Common myeloid progenitor, CD34-positive (primary cell): ENCODE results near the gene NINJ1.

Experiments used
- CTCF ChIA-PET: fragments of 350-600 bp; sonication (Branson Sonifier 250); formaldehyde crosslinking; loops from one replicate; lab custom pipeline; 2021; ENCODE audit warnings: antibody characterized with exemption; lab: Charles Lee
- POLR2A ChIA-PET: fragments of 350-600 bp; sonication (Branson Sonifier 250); formaldehyde crosslinking; loops from one replicate; lab custom pipeline; 2021; ENCODE audit warnings: antibody characterized with exemption; lab: Charles Lee
- DNase-seq, 3 donors: peaks; one replicate each; pipeline versions ENCODE4 v3.0.0 to v3.0.0-alpha.2; 2013
- H3K27ac ChIP-seq, 2 experiments: 1 replicate in 1 of 2; 2 replicates in 1 of 2; pipeline ENCODE4 v1.7.0; 2013; ENCODE audit warnings: inconsistent platforms in 2 of 2, low read length in 2 of 2, mild to moderate bottlenecking in 2 of 2, low read depth in 1 of 2, moderate library complexity in 1 of 2; ENCODE audit not compliant: severe bottlenecking in 2 of 2, insufficient read depth in 1 of 2, poor library complexity in 1 of 2
- H3K27me3 ChIP-seq, 5 experiments: replicated peaks in 2 of 5; 1 replicate in 3 of 5; 2 replicates in 2 of 5; pipeline versions ENCODE4 v1.6.1 to v1.7.0; 2013; ENCODE audit warnings: low read length in 4 of 5, mild to moderate bottlenecking in 2 of 5, moderate library complexity in 2 of 5, inconsistent platforms in 1 of 5; ENCODE audit not compliant: insufficient read depth in 5 of 5, control insufficient read depth in 4 of 5
- H3K36me3 ChIP-seq, 4 experiments: 1 replicate in 2 of 4; 2 replicates in 2 of 4; pipeline versions ENCODE4 v1.6.1 to v1.7.0; 2013; ENCODE audit warnings: low read length in 3 of 4, control low read depth in 1 of 4, mild to moderate bottlenecking in 1 of 4; ENCODE audit not compliant: control insufficient read depth in 4 of 4, insufficient read depth in 4 of 4
- H3K4me1 ChIP-seq, 4 experiments: 1 replicate in 3 of 4; 2 replicates in 1 of 4; pipeline versions ENCODE4 v1.6.1 to v1.7.1; 2013; ENCODE audit warnings: low read length in 3 of 4, mild to moderate bottlenecking in 3 of 4, control low read depth in 1 of 4, inconsistent platforms in 1 of 4, moderate library complexity in 1 of 4; ENCODE audit not compliant: control insufficient read depth in 4 of 4, insufficient read depth in 4 of 4; ENCODE audit errors: control extremely low read depth in 1 of 4
- H3K4me3 ChIP-seq, 7 experiments: 1 replicate in 4 of 7; 2 replicates in 3 of 7; pipeline versions ENCODE4 v1.5.1 to v1.7.0; 2013; ENCODE audit warnings: mild to moderate bottlenecking in 7 of 7, low read length in 6 of 7, moderate library complexity in 6 of 7, inconsistent platforms in 2 of 7, low read depth in 2 of 7, control low read depth in 1 of 7; ENCODE audit not compliant: insufficient read depth in 4 of 7, control insufficient read depth in 1 of 7; ENCODE audit errors: extremely low read depth in 1 of 7
- H3K9me3 ChIP-seq, 5 experiments: 1 replicate in 4 of 5; 2 replicates in 1 of 5; pipeline versions ENCODE4 v1.6.1 to v1.7.1; 2013; ENCODE audit warnings: low read length in 4 of 5, mild to moderate bottlenecking in 2 of 5, inconsistent platforms in 1 of 5, low read depth in 1 of 5, moderate library complexity in 1 of 5; ENCODE audit not compliant: control insufficient read depth in 4 of 5, insufficient read depth in 2 of 5; ENCODE audit errors: control extremely low read depth in 1 of 5
- WGBS: methylation state at CpG from one replicate; pipeline ENCODE4 v1.1.5; 2013; ENCODE audit not compliant: insufficient coverage; 5-methylcytosine and 5-hydroxymethylcytosine counted together

NINJ1 gene

GRCh38 chr9:93089024-93089423, 45.0 kb downstream of the NINJ1 start:
- Histone ChIP-seq H3K4me3 (no peak overlapping the region), H3K9me3 (peaks cover 0 to 4% (median 0%) of the 10 kb centered on the region in 5 experiments), H3K27ac (no peak overlapping the region), H3K4me1 (peaks cover 2 to 24% (median 20%) of the 10 kb centered on the region in 4 experiments), H3K27me3 (no peaks in the 10 kb centered on the region), H3K36me3 (peaks cover 0 to 26% (median 11%) of the 10 kb centered on the region in 4 experiments)
- WGBS, result 87% methylated on average over 5 of the region's 5 CpGs
- CTCF ChIA-PET, result interaction anchor here (0.6 to 1.4 kb wide), 4 partner anchors 10 to 102 kb away, joined by 3 read pairs; no protein-coding TSS in a partner anchor
- POLR2A ChIA-PET, result no interaction called here
- DNase-seq, result no peak

- Histone ChIP-seq H3K27ac (no peak overlapping the region), H3K4me3 (no peak overlapping the region), H3K4me1 (peaks cover 2 to 24% (median 19%) of the 10 kb centered on the region in 4 experiments), H3K27me3 (no peaks in the 10 kb centered on the region), H3K36me3 (peaks cover 0 to 26% (median 11%) of the 10 kb centered on the region in 4 experiments), H3K9me3 (peaks cover 0 to 4% (median 0%) of the 10 kb centered on the region in 5 experiments)
- WGBS, result 100% methylated on average over 2 of the region's 4 CpGs
- no peak for DNase-seq
- ChIA-PET POLR2A (no interaction called here), CTCF (interaction anchor here (0.7 to 1.4 kb wide), 4 partner anchors 10 to 85 kb away, joined by 3 read pairs; no protein-coding TSS in a partner anchor)
These were observed 45.4 kb downstream of the NINJ1 start for GRCh38 chr9:93088656-93089015.

DNA sequence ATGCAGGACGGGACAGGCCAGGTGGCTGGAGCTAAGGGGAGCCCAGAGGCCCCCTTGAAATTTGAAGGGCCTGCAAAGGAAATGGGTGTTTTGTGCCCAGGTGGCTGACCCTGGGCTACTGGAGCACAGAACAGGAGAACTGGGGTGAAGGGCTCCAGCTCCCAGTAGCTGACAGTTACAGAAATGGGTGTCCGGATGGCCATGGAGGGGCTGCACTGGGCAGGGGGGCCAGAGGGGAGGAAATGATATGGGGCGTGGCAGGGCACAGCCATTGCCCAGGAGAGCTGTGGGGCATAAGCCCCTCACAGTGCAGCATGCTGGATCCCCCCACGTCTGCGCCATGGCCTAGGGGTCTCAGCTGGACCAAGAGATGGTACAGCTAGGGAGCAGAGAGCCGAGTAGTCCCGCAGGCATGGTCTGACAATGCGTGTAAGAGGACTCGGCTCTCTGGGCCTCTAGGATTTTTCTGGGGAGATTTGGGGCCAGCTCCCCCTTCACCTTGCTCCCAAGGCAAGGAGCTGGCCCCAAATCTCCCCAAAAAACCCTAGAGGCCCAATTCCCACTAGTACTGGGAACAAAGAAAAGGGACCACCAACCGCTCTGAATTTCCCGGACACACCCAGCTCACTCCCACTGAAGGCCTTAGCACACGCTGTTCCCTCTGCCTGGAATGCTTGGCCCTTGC, 45.9 kb downstream of the NINJ1 start:
- Histone ChIP-seq H3K4me3 (no peak overlapping the region), H3K36me3 (peaks cover 0 to 26% (median 11%) of the 10 kb centered on the region in 4 experiments), H3K9me3 (peaks cover 0 to 4% (median 0%) of the 10 kb centered on the region in 5 experiments), H3K4me1 (peaks cover 2 to 24% (median 19%) of the 10 kb centered on the region in 4 experiments), H3K27ac (no peak overlapping the region), H3K27me3 (no peaks in the 10 kb centered on the region)
- ChIA-PET POLR2A (interaction anchor here (0.6 kb wide), 1 partner anchor 43 kb away, joined by 7 read pairs; no protein-coding TSS in a partner anchor), CTCF (interaction anchor here (0.7 to 1.4 kb wide), 5 partner anchors 9 to 84 kb away, joined by 3 to 5 read pairs (median 3); no protein-coding TSS in a partner anchor)
- DNase-seq, result no peak
- WGBS, result 96% methylated on average over 9 of the region's 12 CpGs

- Histone ChIP-seq H3K27ac (no peak overlapping the region), H3K36me3 (peaks cover 0 to 27% (median 11%) of the 10 kb centered on the region in 4 experiments), H3K9me3 (peaks cover 0 to 4% (median 0%) of the 10 kb centered on the region in 5 experiments), H3K4me3 (no peak overlapping the region), H3K4me1 (peaks cover 0 to 23% (median 18%) of the 10 kb centered on the region in 4 experiments), H3K27me3 (no peaks in the 10 kb centered on the region)
- DNase-seq, result no peak
- ChIA-PET CTCF (interaction anchor here (0.9 kb wide), 1 partner anchor 8 kb away, joined by 5 read pairs; no protein-coding TSS in a partner anchor), POLR2A (no interaction called here)
- 87% methylated on average over 5 of the region's 8 CpGs for WGBS
These were observed 47.4 kb downstream of the NINJ1 start for GRCh38 chr9:93086447-93087224.

DNA sequence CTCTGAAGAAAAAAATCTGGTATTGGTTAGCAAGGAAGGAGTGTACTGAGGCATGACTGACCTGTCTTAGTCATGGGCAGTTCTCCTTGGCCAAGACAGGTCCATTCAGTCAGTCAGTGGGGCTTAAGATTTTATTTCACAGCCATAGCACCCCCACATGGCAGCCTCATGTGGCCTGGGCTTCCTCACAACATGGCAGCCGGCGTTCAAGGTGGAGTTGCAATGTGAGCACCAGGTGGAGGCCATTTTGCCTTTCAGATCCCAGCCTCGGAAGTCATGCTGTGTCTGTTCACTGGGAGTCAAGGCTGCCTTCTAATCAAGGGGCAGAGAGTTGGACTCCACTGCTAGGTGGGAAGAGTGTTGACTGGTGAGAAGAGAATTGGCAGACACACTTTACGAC, 48.4 kb downstream of the NINJ1 start:
- no peak overlapping the region for H3K4me3 ChIP-seq
- H3K36me3 ChIP-seq, result peaks cover 0 to 34% (median 15%) of the 10 kb centered on the region in 4 experiments
- no peak overlapping the region for H3K27ac ChIP-seq
- ChIA-PET POLR2A (no interaction called here), CTCF (interaction anchor here (0.9 to 1.6 kb wide), 2 partner anchors 9 to 21 kb away, joined by 5 to 6 read pairs; no protein-coding TSS in a partner anchor)
- peaks cover 0 to 28% (median 19%) of the 10 kb centered on the region in 4 experiments for H3K4me1 ChIP-seq
- H3K9me3 ChIP-seq, result peaks cover 0 to 4% (median 0%) of the 10 kb centered on the region in 5 experiments
- 96% methylated on average over 3 of the region's 4 CpGs for WGBS
- DNase-seq, result no peak
- no peaks in the 10 kb centered on the region for H3K27me3 ChIP-seq

DNA sequence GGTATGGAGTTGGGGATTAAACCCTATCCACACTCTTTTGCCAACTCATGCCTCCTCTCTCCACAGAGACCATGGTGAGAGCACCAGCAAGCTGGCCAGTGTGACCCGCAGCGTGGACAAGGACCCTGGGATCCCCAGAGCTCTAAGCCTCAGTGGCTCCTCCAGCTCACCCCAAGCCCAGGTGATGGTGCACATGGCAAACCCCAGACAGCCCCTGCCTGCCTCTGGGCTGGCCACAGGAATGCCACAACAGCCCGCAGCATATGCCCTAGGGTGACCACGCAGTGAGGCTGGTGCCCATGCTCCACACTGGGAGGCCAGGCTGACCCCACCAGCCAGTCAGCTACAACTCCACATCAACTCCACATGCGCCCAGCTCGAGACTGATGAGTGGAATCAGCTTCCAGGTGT, 49.6 kb downstream of the NINJ1 start:
- no peak for DNase-seq
- peaks cover 0 to 36% (median 17%) of the 10 kb centered on the region in 4 experiments for H3K36me3 ChIP-seq
- ChIA-PET CTCF (interaction anchor here (1.5 to 1.9 kb wide), 3 partner anchors 9 to 20 kb away, joined by 4 to 6 read pairs (median 6); no protein-coding TSS in a partner anchor), POLR2A (no interaction called here)
- peaks cover 0 to 4% (median 0%) of the 10 kb centered on the region in 5 experiments for H3K9me3 ChIP-seq
- H3K4me1 ChIP-seq, result peaks cover 0 to 28% (median 19%) of the 10 kb centered on the region in 4 experiments
- no peak overlapping the region for H3K27ac ChIP-seq
- WGBS, result 98% methylated on average over 6 of the region's 6 CpGs
- no peak overlapping the region for H3K4me3 ChIP-seq
- no peaks in the 10 kb centered on the region for H3K27me3 ChIP-seq
